ENCODE results near the gene ADGRA1. TPM values are rescaled to one million over a fixed set of nuclear protein-coding genes. Genes with fewer than 3 reads are reported as not detected.

Gene ADGRA1
- total RNA-seq, 1 experiment from 2014 or later = not detected

DNA sequence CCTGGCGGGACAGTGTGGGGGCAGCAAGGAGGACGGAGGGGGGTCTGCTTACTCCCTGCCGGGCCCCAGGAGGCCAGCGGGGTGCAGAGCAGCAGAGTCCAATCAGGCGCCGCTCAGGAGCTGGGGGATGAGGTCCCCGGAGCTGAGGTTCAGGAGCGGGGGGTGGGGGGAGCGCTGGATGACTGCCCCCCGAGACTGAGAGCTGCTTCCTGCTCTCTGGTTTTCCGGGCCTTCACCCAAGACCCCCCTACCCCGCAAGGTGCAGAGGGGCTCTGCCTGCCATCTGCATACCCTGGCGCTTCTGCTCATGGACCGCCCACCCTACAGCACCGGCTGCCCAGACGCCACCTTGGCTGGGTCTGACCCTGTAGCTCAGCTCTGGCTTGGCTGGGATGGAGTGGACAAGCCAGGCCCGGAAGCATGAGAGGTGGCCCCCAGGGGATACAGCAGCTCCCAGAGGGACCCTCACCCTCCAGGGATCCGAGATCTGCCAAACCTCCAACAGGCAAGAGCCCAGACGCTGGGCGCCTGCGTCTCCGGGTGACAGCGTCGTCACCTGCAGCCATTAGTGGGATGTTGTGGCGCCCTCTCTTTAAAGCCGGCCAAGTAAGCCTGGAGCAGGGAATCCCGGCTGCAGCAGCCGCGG lies 73.2 kb downstream of the ADGRA1 start:
- BruUV-seq (replicated peaks) = no TSS peak
- no peaks in the 10 kb centered on the region for H3K4me1 Mint-ChIP-seq (ENCODE audit: insufficient read depth, unreplicated experiment)
- H3K9me3 Mint-ChIP-seq (ENCODE audit: unreplicated experiment) = peaks cover 6% of the 10 kb centered on the region
- H3K27ac Mint-ChIP-seq (ENCODE audit: low read depth, unreplicated experiment) = no peak overlapping the region
- H3K27me3 Mint-ChIP-seq (ENCODE audit: insufficient read depth, unreplicated experiment) = no peaks in the 10 kb centered on the region
- H3K4me3 Mint-ChIP-seq (ENCODE audit: unreplicated experiment) = peak overlapping the region; percentile 38
- DNase-seq (ENCODE audit: unreplicated experiment) = no peak
- ChIA-PET POLR2A (no interaction called here), CTCF (interaction anchor here (0.9 to 1.8 kb wide), 2 partner anchors 17 kb away, joined by 3 to 8 read pairs; no protein-coding TSS in a partner anchor)
- TF ChIP-seq, protein P1, sequence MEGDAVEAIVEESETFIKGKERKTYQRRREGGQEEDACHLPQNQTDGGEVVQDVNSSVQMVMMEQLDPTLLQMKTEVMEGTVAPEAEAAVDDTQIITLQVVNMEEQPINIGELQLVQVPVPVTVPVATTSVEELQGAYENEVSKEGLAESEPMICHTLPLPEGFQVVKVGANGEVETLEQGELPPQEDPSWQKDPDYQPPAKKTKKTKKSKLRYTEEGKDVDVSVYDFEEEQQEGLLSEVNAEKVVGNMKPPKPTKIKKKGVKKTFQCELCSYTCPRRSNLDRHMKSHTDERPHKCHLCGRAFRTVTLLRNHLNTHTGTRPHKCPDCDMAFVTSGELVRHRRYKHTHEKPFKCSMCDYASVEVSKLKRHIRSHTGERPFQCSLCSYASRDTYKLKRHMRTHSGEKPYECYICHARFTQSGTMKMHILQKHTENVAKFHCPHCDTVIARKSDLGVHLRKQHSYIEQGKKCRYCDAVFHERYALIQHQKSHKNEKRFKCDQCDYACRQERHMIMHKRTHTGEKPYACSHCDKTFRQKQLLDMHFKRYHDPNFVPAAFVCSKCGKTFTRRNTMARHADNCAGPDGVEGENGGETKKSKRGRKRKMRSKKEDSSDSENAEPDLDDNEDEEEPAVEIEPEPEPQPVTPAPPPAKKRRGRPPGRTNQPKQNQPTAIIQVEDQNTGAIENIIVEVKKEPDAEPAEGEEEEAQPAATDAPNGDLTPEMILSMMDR (IDR thresholded peaks at IDR 0.05; ENCODE audit: unreplicated experiment) = no peak
- intact Hi-C loops (cut with micrococcal nuclease) = no loop called here
- H3K36me3 Mint-ChIP-seq (ENCODE audit: insufficient read depth, unreplicated experiment) = no peaks in the 10 kb centered on the region

DNA sequence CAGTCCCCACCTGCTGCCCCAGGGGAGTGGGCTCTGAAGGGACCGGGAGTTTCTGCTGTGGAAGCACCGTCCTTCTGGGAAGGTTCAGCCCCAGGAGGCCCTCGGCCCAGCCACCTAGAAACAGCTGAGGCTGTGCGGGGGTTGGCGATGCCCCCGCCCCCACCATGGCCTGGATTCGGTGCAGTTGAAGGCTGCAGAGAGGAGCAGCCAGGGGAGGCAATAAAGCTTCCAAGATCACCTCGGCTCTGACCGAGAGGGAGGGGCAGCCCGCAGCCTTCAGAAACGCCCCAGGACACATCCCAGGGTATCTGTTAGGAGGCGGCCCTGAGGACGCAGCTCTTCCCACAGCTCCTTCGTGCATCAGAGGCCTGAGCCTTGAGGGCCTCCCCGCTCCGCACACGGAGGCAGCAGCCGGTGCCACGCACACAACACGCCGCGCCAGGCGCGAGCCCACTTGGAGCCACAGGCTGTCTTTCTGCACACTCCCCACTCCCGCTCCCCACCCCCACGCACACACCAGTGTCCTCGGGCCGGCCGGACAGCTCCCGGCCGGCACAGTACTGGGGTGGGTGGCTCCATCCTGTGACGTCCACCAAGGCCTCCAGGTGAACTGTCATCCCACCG lies 73.9 kb downstream of the ADGRA1 start:
- H3K27me3 Mint-ChIP-seq (ENCODE audit: insufficient read depth, unreplicated experiment) = no peaks in the 10 kb centered on the region
- no peaks in the 10 kb centered on the region for H3K4me1 Mint-ChIP-seq (ENCODE audit: insufficient read depth, unreplicated experiment)
- no peak overlapping the region for H3K27ac Mint-ChIP-seq (ENCODE audit: low read depth, unreplicated experiment)
- H3K4me3 Mint-ChIP-seq (ENCODE audit: unreplicated experiment) = no peak overlapping the region
- TF ChIP-seq, protein P1 (IDR thresholded peaks at IDR 0.05; ENCODE audit: unreplicated experiment) = no peak
- BruUV-seq (replicated peaks) = no TSS peak
- H3K36me3 Mint-ChIP-seq (ENCODE audit: insufficient read depth, unreplicated experiment) = no peaks in the 10 kb centered on the region
- no peak for DNase-seq (ENCODE audit: unreplicated experiment)
- intact Hi-C loops (cut with micrococcal nuclease) = no loop called here
- H3K9me3 Mint-ChIP-seq (ENCODE audit: unreplicated experiment) = peaks cover 12% of the 10 kb centered on the region
- ChIA-PET CTCF (interaction anchor here (0.6 to 1.8 kb wide), 2 partner anchors 18 to 451 kb away, joined by 3 to 8 read pairs; no protein-coding TSS in a partner anchor), POLR2A (no interaction called here)

DNA sequence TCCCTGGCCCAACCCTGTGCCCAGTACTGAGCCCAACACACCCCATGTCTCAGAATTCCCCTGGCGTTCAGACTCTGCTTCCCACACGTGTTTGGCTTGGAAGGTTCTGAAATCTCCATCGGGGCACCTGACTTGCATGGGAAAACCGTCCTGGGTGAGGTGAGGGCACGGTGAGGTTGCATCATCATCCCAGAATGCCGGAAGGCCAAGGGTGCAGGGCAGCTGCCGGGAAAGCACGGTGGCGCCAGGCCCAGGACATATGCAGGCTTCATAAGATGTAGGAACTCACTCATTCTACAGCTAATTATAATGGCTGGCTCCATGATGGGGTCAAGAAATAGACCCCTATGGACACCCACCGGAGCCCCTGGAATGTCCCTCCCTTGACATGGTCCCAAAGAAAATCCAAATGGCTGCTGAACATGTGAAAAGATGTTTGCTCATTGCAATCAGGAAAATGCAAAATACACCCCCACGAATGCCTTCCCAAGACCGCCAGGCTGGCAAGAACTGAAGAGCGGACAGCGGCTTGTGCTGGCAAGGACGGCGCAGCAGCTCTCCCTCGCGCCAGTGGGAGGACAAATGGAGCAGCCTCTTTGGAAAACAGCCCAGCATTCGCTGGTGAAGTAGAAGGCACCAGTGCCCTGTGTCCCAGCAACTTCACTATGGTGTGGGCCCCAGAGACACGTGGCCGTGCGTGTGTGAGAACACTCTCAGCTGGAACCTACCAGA lies 74.6 kb downstream of the ADGRA1 start:
- no peak overlapping the region for H3K4me3 Mint-ChIP-seq (ENCODE audit: unreplicated experiment)
- H3K27me3 Mint-ChIP-seq (ENCODE audit: insufficient read depth, unreplicated experiment) = no peaks in the 10 kb centered on the region
- CTCF ChIA-PET = interaction anchor here (0.6 to 1.8 kb wide), 2 partner anchors 19 to 451 kb away, joined by 3 to 8 read pairs; no protein-coding TSS in a partner anchor
- peak; percentile 23 for DNase-seq (ENCODE audit: unreplicated experiment)
- no peaks in the 10 kb centered on the region for H3K36me3 Mint-ChIP-seq (ENCODE audit: insufficient read depth, unreplicated experiment)
- intact Hi-C loops (cut with micrococcal nuclease) = no loop called here
- POLR2A ChIA-PET = no interaction called here
- peaks cover 13% of the 10 kb centered on the region for H3K9me3 Mint-ChIP-seq (ENCODE audit: unreplicated experiment)
- BruUV-seq (replicated peaks) = no TSS peak
- no peaks in the 10 kb centered on the region for H3K4me1 Mint-ChIP-seq (ENCODE audit: insufficient read depth, unreplicated experiment)
- TF ChIP-seq, protein P1 (IDR thresholded peaks at IDR 0.05; ENCODE audit: unreplicated experiment) = no peak
- no peak overlapping the region for H3K27ac Mint-ChIP-seq (ENCODE audit: low read depth, unreplicated experiment)
